ENCODE results near the gene SH3PXD2A.

SH3PXD2A gene

DNA sequence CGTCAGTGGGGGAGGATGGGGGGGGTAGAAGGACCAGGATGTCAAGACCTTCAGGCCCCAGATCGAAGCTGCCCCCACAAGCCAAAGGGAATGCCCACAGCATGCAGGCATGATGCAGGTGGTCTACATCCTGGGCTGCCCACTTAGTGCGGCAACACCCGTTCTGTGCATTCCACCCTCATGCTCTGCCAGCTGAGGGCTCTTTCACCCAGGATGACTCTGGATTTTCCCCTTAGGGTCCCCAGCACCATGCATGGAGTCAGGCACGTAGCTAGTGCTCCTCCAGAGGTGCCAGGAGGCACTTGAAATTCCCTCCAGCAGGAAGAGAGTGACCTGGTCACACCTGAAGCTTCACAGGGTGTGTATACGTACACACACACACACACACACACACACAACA lies 66.2 kb downstream of the SH3PXD2A start:
- Histone ChIP-seq H3K4me1 (no peaks in the 10 kb centered on the region), H3K4me2 (ENCODE audit: low read length) (no peak overlapping the region), H2AFZ (no peak overlapping the region), H3K36me3 (ENCODE audit: control insufficient read depth, insufficient read depth, low read length) (no peaks in the 10 kb centered on the region), H3K9ac (no peak overlapping the region), H3K27me3 (ENCODE audit: control insufficient read depth, insufficient read depth, low read length) (no peaks in the 10 kb centered on the region), H3K9me3 (ENCODE audit: control insufficient read depth, low read length) (no peaks in the 10 kb centered on the region), H3K79me2 (no peaks in the 10 kb centered on the region), H3K4me3 (ENCODE audit: low read depth, low read length) (no peak overlapping the region), H3K27ac (no peak overlapping the region)
- TF ChIP-seq, protein P1, sequence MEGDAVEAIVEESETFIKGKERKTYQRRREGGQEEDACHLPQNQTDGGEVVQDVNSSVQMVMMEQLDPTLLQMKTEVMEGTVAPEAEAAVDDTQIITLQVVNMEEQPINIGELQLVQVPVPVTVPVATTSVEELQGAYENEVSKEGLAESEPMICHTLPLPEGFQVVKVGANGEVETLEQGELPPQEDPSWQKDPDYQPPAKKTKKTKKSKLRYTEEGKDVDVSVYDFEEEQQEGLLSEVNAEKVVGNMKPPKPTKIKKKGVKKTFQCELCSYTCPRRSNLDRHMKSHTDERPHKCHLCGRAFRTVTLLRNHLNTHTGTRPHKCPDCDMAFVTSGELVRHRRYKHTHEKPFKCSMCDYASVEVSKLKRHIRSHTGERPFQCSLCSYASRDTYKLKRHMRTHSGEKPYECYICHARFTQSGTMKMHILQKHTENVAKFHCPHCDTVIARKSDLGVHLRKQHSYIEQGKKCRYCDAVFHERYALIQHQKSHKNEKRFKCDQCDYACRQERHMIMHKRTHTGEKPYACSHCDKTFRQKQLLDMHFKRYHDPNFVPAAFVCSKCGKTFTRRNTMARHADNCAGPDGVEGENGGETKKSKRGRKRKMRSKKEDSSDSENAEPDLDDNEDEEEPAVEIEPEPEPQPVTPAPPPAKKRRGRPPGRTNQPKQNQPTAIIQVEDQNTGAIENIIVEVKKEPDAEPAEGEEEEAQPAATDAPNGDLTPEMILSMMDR (IDR thresholded peaks at IDR 0.05), result no peak

GRCh38 chr10:103787331-103787730 lies 68.0 kb downstream of the SH3PXD2A start:
- Histone ChIP-seq H3K27ac (no peak overlapping the region), H2AFZ (no peak overlapping the region), H3K4me1 (no peaks in the 10 kb centered on the region)

GRCh38 chr10:103786020-103786419 lies 69.4 kb downstream of the SH3PXD2A start:
- Histone ChIP-seq H3K4me2 (ENCODE audit: low read length) (no peak overlapping the region), H3K4me1 (no peaks in the 10 kb centered on the region), H3K27ac (no peak overlapping the region), H3K27me3 (ENCODE audit: control insufficient read depth, insufficient read depth, low read length) (no peaks in the 10 kb centered on the region), H3K79me2 (no peaks in the 10 kb centered on the region), H3K4me3 (ENCODE audit: low read depth, low read length) (no peak overlapping the region), H3K9me3 (ENCODE audit: control insufficient read depth, low read length) (no peaks in the 10 kb centered on the region), H2AFZ (no peak overlapping the region), H3K36me3 (ENCODE audit: control insufficient read depth, insufficient read depth, low read length) (no peaks in the 10 kb centered on the region), H3K9ac (no peak overlapping the region)
- TF ChIP-seq, protein P1 (IDR thresholded peaks at IDR 0.05), result no peak

More at GRCh38 chr10:103787331-103787730, 68.0 kb downstream of the SH3PXD2A start:
- H3K27me3 ChIP-seq (ENCODE audit: control insufficient read depth, insufficient read depth, low read length), result no peaks in the 10 kb centered on the region
- H3K79me2 ChIP-seq, result no peaks in the 10 kb centered on the region
- H3K4me3 ChIP-seq (ENCODE audit: low read depth, low read length), result no peak overlapping the region
- TF ChIP-seq, protein P1 (IDR thresholded peaks at IDR 0.05), result no peak
- no peak overlapping the region for H3K9ac ChIP-seq
- H3K4me2 ChIP-seq (ENCODE audit: low read length), result no peak overlapping the region
- no peaks in the 10 kb centered on the region for H3K9me3 ChIP-seq (ENCODE audit: control insufficient read depth, low read length)
- H3K36me3 ChIP-seq (ENCODE audit: control insufficient read depth, insufficient read depth, low read length), result no peaks in the 10 kb centered on the region

- Histone ChIP-seq H3K27ac (no peak overlapping the region), H3K4me2 (ENCODE audit: low read length) (no peak overlapping the region), H3K36me3 (ENCODE audit: control insufficient read depth, insufficient read depth, low read length) (no peaks in the 10 kb centered on the region), H3K4me1 (no peaks in the 10 kb centered on the region), H3K79me2 (no peaks in the 10 kb centered on the region), H2AFZ (no peak overlapping the region), H3K27me3 (ENCODE audit: control insufficient read depth, insufficient read depth, low read length) (no peaks in the 10 kb centered on the region), H3K9ac (no peak overlapping the region), H3K9me3 (ENCODE audit: control insufficient read depth, low read length) (no peaks in the 10 kb centered on the region), H3K4me3 (ENCODE audit: low read depth, low read length) (no peak overlapping the region)
- TF ChIP-seq, protein P1 (IDR thresholded peaks at IDR 0.05), result no peak
Observed at GRCh38 chr10:103784723-103785418, 70.5 kb downstream of the SH3PXD2A start.

DNA sequence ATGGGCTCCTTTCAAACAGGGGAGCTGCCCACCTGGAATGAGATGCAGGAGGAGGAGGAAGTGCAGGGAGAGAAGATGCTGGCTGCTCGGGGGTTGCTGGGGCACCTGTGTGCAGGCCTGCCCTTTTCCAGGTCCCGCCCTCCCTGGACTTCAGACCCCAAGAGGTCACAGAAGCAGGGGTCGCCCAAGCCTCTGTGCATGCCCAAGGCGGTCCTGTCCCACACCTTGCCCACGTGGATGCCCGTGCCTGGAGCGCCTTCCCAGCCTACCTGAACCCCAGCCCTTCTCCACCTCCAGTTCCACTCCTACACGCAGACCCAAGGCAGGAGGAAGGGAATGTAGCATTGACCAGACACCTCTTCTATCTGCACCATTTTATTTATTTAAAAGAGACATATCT lies 71.3 kb downstream of the SH3PXD2A start:
- TF ChIP-seq, protein P1 (IDR thresholded peaks at IDR 0.05), result no peak
- H3K4me3 ChIP-seq (ENCODE audit: low read depth, low read length), result no peak overlapping the region
- H3K79me2 ChIP-seq, result no peaks in the 10 kb centered on the region
- no peaks in the 10 kb centered on the region for H3K4me1 ChIP-seq
- no peaks in the 10 kb centered on the region for H3K36me3 ChIP-seq (ENCODE audit: control insufficient read depth, insufficient read depth, low read length)
- no peaks in the 10 kb centered on the region for H3K27me3 ChIP-seq (ENCODE audit: control insufficient read depth, insufficient read depth, low read length)
- H3K4me2 ChIP-seq (ENCODE audit: low read length), result no peak overlapping the region
- H3K9ac ChIP-seq, result no peak overlapping the region
- H3K9me3 ChIP-seq (ENCODE audit: control insufficient read depth, low read length), result no peaks in the 10 kb centered on the region
- no peak overlapping the region for H3K27ac ChIP-seq
- no peak overlapping the region for H2AFZ ChIP-seq

All from parathyroid adenoma (tissue), 2 donors.